GM12878 (cell line): ENCODE measurements around the gene CDHR4. TPM values are rescaled to one million over a fixed set of nuclear protein-coding genes. Genes with fewer than 3 reads are reported as not detected.

Source experiments
- ATAC-seq: fragments of 200-7000 bp; cut with Tn5 transposase; 3 replicates; pipeline ENCODE4 v1.9.1; 2020; ENCODE audit warnings: mild to moderate bottlenecking, moderate library complexity
- BruUV-seq: library from RNA; stranded (reverse); fragments of 400-500 nt; replicated peaks from 2 replicates; lab custom pipeline; 2021; lab: Mats Ljungman, UMichigan
- CTCF ChIA-PET: fragments of 300-600 bp; sonication (Branson Sonifier 250); formaldehyde crosslinking; extraction: SDS; loops from one replicate; lab custom pipeline; 2021; ENCODE audit warnings: inconsistent platforms; lab: Yijun Ruan, JAX
- POLR2A ChIA-PET: fragments of 350-600 bp; formaldehyde crosslinking; extraction: SDS; loops from one replicate; lab custom pipeline; 2021; ENCODE audit warnings: inconsistent platforms; lab: Charles Lee
- RAD21 ChIA-PET: fragments of 300-600 bp; sonication (Branson Sonifier 250); formaldehyde crosslinking; loops from one replicate; lab custom pipeline; 2023; ENCODE audit warnings: antibody characterized with exemption; ENCODE audit not compliant: unreplicated experiment; lab: Charles Lee
- SMC1A ChIA-PET: fragments of 300-600 bp; sonication (Branson Sonifier 250); formaldehyde crosslinking; loops from one replicate; lab custom pipeline; 2023; ENCODE audit not compliant: unreplicated experiment, uncharacterized antibody; lab: Charles Lee
- DNase-seq: peaks from one replicate; pipeline ENCODE4 v3.0.0-alpha.2; 2011; ENCODE audit warnings: low read depth, low spot score
- FAIRE-seq: peaks from 3 replicates; lab custom pipeline; 2011; peaks lifted over from hg19 to GRCh38; lab: Jason Lieb, UNC
- H2AFZ ChIP-seq: 2 replicates; pipeline ENCODE4 v1.6.0; 2011; ENCODE audit warnings: low read depth, low read length, control low read depth; ENCODE audit not compliant: control insufficient read depth
- H3K27ac ChIP-seq: 2 replicates; pipeline ENCODE4 v1.5.1; 2011; ENCODE audit warnings: control low read depth; ENCODE audit not compliant: control insufficient read depth, insufficient read depth
- H3K27me3 ChIP-seq, 2 experiments: replicated peaks in 1 of 2; 2 replicates each; pipeline versions ENCODE4 v1.6.0 to v1.6.1; 2011; ENCODE audit warnings: low read length in 1 of 2; ENCODE audit not compliant: control insufficient read depth in 2 of 2, insufficient read depth in 2 of 2
- H3K36me3 ChIP-seq, 2 experiments: 2 replicates each; pipeline ENCODE4 v1.5.1; 2011; ENCODE audit warnings: low read length in 1 of 2; ENCODE audit not compliant: control insufficient read depth in 2 of 2, insufficient read depth in 2 of 2
- H3K4me1 ChIP-seq: 2 replicates; pipeline ENCODE4 v1.6.1; 2011; ENCODE audit warnings: mild to moderate bottlenecking, low read length, moderate library complexity, mixed read lengths; ENCODE audit not compliant: control insufficient read depth, insufficient read depth
- H3K4me2 ChIP-seq: 2 replicates; pipeline ENCODE4 v1.6.0; 2011; ENCODE audit warnings: control low read depth; ENCODE audit not compliant: control insufficient read depth, insufficient read depth
- H3K4me3 ChIP-seq: fragments of 200-600 bp; sonication (generic); 2 replicates; pipeline ENCODE4 v1.5.1; 2016
- H3K79me2 ChIP-seq: 2 replicates; pipeline ENCODE4 v1.6.0; 2011; ENCODE audit warnings: low read length; ENCODE audit not compliant: control insufficient read depth, insufficient read depth
- H3K9ac ChIP-seq: 2 replicates; pipeline ENCODE4 v1.8.0; 2011; ENCODE audit warnings: low read length, control low read depth, mixed read lengths; ENCODE audit not compliant: control insufficient read depth, insufficient read depth
- H3K9me3 ChIP-seq: replicated peaks from 3 replicates; pipeline ENCODE4 v1.5.1; 2011; ENCODE audit warnings: mild to moderate bottlenecking, low read length; ENCODE audit not compliant: control insufficient read depth, insufficient read depth
- H4K20me1 ChIP-seq: 2 replicates; pipeline ENCODE4 v1.6.0; 2011; ENCODE audit not compliant: control insufficient read depth, insufficient read depth
- MTA3 ChIP-seq: IDR thresholded peaks from 2 replicates; pipeline ENCODE4 v1.6.1; 2012; ENCODE audit warnings: low read length, inconsistent platforms, borderline replicate concordance
- NR2C1 ChIP-seq: fragments of 450-650 bp; IDR thresholded peaks from 2 replicates; pipeline ENCODE4 v1.6.1; 2017; ENCODE audit warnings: antibody characterized with exemption, mild to moderate bottlenecking, moderate library complexity
- PBX3 ChIP-seq: IDR thresholded peaks from 2 replicates; pipeline ENCODE4 v1.6.1; 2011; ENCODE audit warnings: mild to moderate bottlenecking, low read depth, low read length, moderate library complexity; ENCODE audit not compliant: insufficient replicate concordance
- TCF12 ChIP-seq: IDR thresholded peaks from 2 replicates; pipeline ENCODE4 v1.6.1; 2011; ENCODE audit warnings: low read depth, mild to moderate bottlenecking, low read length
- ZBTB11 ChIP-seq: fragments of 450-650 bp; formaldehyde crosslinking; IDR thresholded peaks from 2 replicates; pipeline ENCODE4 v1.5.0; 2022; ENCODE audit warnings: mild to moderate bottlenecking, missing genetic modification characterization
- WGBS: methylation state at CpG from one replicate; pipeline ENCODE4 v1.1.6; 2016; ENCODE audit warnings: low lambda C conversion rate; ENCODE audit not compliant: insufficient replicate concordance, insufficient coverage; ENCODE audit errors: missing lambda C conversion rate; 5-methylcytosine and 5-hydroxymethylcytosine counted together
- in situ Hi-C: fragments of 300-500 bp; cut with MboI; formaldehyde crosslinking; loops from 9 replicates; pipeline ENCODE4 v1.14.3; 2018; ENCODE audit warnings: mixed read lengths
- intact Hi-C: fragments of 100-400 bp; cut with micrococcal nuclease; formaldehyde crosslinking; loops from one replicate; pipeline ENCODE4 v1.14.2; 2022; ENCODE audit not compliant: unreplicated experiment
- polyA plus RNA-seq, 11 experiments: library from polyadenylated mRNA; depleted of rRNA in 4 of 11; unstranded in 6 of 11; stranded (reverse) in 5 of 11; fragments of >200 nt; fragmentation: Nextera tagmentation in 4 of 11; fragmentation: Illumina TruSeq in 1 of 11; extraction: Ambion mirVana in 4 of 11; extraction: Trizol in 1 of 11; gene quantifications; 1 replicate in 1 of 11; 2 replicates in 10 of 11; pipeline versions ENCODE4 v1.2.1 to v1.2.3, GENCODE V29; 2011 to 2016; ENCODE audit warnings: inconsistent platforms in 2 of 11, missing spikeins in 2 of 11, low read depth in 1 of 11
- total RNA-seq, 4 experiments: library from RNA; depleted of rRNA in 3 of 4; stranded (reverse); fragments of >200 nt in 3 of 4; fragmentation: Illumina TruSeq in 1 of 4; extraction: Trizol in 1 of 4; gene quantifications; 2 replicates each; pipeline versions ENCODE4 v1.2.1 to v1.2.3, GENCODE V29; 2013 to 2021

Gene CDHR4
- total and polyA plus RNA-seq, 10 of the 15 experiments (the other 5 are each of a cell fraction or from before 2014, with no cell fraction given) = not detected

DNA sequence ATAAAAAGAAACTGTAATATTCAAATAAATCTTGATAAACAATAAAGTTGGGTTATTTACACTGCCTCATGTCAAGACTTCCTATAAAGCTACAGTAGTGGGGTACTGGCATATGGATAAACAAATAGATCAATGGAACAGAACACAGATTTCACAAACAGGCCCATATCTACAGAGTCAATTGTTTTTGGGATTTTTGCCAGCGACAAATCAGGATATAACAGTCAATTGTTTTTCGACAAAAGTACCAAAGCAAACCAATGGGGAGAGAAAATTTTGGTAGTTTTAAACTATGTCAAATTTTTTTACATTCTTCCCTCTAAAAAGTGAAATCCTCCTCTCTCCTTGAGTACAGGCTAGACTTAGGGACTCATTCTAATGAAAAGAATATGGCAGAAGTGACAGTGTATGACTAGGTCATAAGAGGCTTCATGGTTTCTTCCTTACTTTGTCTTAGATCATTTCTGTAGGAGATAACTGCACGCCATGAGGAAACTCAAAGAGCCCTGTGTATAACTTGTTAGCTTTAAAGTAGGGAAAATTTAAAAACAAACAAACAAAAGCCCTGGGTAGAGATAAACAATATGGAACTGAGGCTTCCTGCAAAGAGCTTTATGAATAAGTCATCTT is 30.3 kb downstream of the CDHR4 start:
- no peaks in the 10 kb centered on the region for H3K36me3 ChIP-seq
- SMC1A ChIA-PET = interaction anchor here (1.5 kb wide), 1 partner anchor 10 kb away, joined by 4 read pairs; no protein-coding TSS in a partner anchor
- no peak for FAIRE-seq
- TF ChIP-seq TCF12 (no peak), MTA3 (no peak), NR2C1 (no peak), PBX3 (no peak), ZBTB11 (CRISPR knock-in tag) (no peak)
- TF ChIP-seq, all 136 proteins: peak for 0
- DNase-seq (no peak), ATAC-seq (no peak)
- Histone ChIP-seq H3K4me2 (no peak overlapping the region), H3K79me2 (peaks cover 10% of the 10 kb centered on the region), H3K27me3 (no peaks in the 10 kb centered on the region), H3K27ac (no peak overlapping the region), H3K9me3 (no peaks in the 10 kb centered on the region), H3K4me1 (no peaks in the 10 kb centered on the region), H3K4me3 (no peak overlapping the region), H4K20me1 (peaks cover 4% of the 10 kb centered on the region), H2AFZ (no peak overlapping the region), H3K9ac (no peak overlapping the region)
- RAD21 ChIA-PET = no interaction called here
- WGBS = 94% methylated on average over 3 of the region's 3 CpGs
- CTCF ChIA-PET = interaction anchor here (1.4 kb wide), 1 partner anchor 12 kb away, joined by 3 read pairs; no protein-coding TSS in a partner anchor
- in situ Hi-C loops = no loop called here
- BruUV-seq = no TSS peak
- POLR2A ChIA-PET = no interaction called here
- intact Hi-C loops = no loop called here
